ENCODE results near the gene SLC6A13.

DNA sequence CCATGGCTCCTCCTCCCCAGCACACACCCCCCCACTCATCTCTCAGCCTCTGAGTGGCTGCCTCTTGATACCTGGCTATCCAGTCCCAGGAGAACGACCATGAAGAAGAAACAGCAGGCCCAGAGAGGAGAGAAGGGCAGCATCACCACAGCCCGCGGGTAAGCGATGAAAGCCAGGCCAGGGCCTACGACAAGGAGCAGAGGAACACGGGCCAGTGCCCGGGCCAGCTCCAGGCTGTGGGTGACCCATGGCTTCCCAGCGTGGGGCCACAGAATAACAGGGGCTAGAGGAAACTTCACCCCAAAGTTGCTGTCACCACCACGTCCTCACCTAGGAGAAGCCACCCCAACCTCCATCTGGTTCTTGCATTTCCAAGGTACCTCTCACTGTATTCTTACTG, 38.3 kb downstream of the SLC6A13 start:
- TF ChIP-seq TOX (CRISPR knock-in tag; IDR thresholded peaks at IDR 0.05; ENCODE audit: borderline replicate concordance) (no peak), ZFP3 (CRISPR knock-in tag; IDR thresholded peaks at IDR 0.05) (no peak), RARB (CRISPR knock-in tag; IDR thresholded peaks at IDR 0.05) (no peak), TCF4 (CRISPR knock-in tag; IDR thresholded peaks at IDR 0.05; ENCODE audit: borderline replicate concordance) (no peak)

Measured in SK-N-SH treated with all-trans-retinoic acid at 6 μM for 48 hours (cell line).